Caco-2 (cell line): ENCODE measurements around the gene ILDR1. TPM values are rescaled to one million over a fixed set of nuclear protein-coding genes. Genes with fewer than 3 reads are reported as not detected.

Experiments
- BruUV-seq: library from RNA; stranded (reverse); fragments of 400-500 nt; replicated peaks from 2 replicates; lab custom pipeline; 2021; lab: Mats Ljungman, UMichigan
- CTCF ChIA-PET: fragments of 300-600 bp; sonication (Branson Sonifier 250); formaldehyde crosslinking; loops from one replicate; lab custom pipeline; 2022; ENCODE audit warnings: antibody characterized with exemption; lab: Charles Lee
- POLR2A ChIA-PET: fragments of 300-600 bp; sonication (Branson Sonifier 250); formaldehyde crosslinking; loops from one replicate; lab custom pipeline; 2022; ENCODE audit warnings: antibody characterized with exemption; lab: Charles Lee
- DNase-seq, 2 experiments: peaks; one replicate each; pipeline versions ENCODE4 v3.0.0 to v3.0.0-alpha.2; 2020 to 2022
- H3K27me3 ChIP-seq: replicated peaks from 2 replicates; pipeline ENCODE4 v1.6.0; 2011; ENCODE audit warnings: low read length; ENCODE audit not compliant: control insufficient read depth, insufficient read depth
- H3K36me3 ChIP-seq: 2 replicates; pipeline ENCODE4 v1.5.1; 2011; ENCODE audit warnings: low read length; ENCODE audit not compliant: control insufficient read depth, insufficient read depth
- H3K4me1 ChIP-seq: fragments of 250-450 bp; sonication (Bioruptor Pico); 2 replicates; pipeline ENCODE4 v1.5.1; 2020; ENCODE audit warnings: mild to moderate bottlenecking
- H3K4me3 ChIP-seq: 2 replicates; pipeline ENCODE4 v1.5.1; 2011; ENCODE audit warnings: low read depth, mild to moderate bottlenecking, control low read depth, low read length
- H3K9me3 ChIP-seq: fragments of 250-450 bp; sonication (Bioruptor Pico); 2 replicates; pipeline ENCODE4 v1.5.1; 2020; ENCODE audit warnings: mild to moderate bottlenecking, moderate library complexity
- H3K27ac Mint-ChIP-seq: one replicate; pipeline ENCODE4 v1.8.0; 2022; ENCODE audit warnings: mixed read lengths; ENCODE audit not compliant: unreplicated experiment
- H3K27me3 Mint-ChIP-seq: one replicate; pipeline ENCODE4 v1.8.0; 2022; ENCODE audit warnings: mixed read lengths; ENCODE audit not compliant: insufficient read depth, unreplicated experiment
- H3K36me3 Mint-ChIP-seq: one replicate; pipeline ENCODE4 v1.8.0; 2022; ENCODE audit warnings: mild to moderate bottlenecking, mixed read lengths; ENCODE audit not compliant: insufficient read depth, unreplicated experiment
- H3K4me1 Mint-ChIP-seq: one replicate; pipeline ENCODE4 v1.8.0; 2022; ENCODE audit warnings: low read depth, mixed read lengths; ENCODE audit not compliant: unreplicated experiment
- H3K4me3 Mint-ChIP-seq: one replicate; pipeline ENCODE4 v1.8.0; 2022; ENCODE audit warnings: mild to moderate bottlenecking, moderate library complexity, mixed read lengths; ENCODE audit not compliant: unreplicated experiment
- H3K9me3 Mint-ChIP-seq: one replicate; pipeline ENCODE4 v1.8.0; 2022; ENCODE audit warnings: mixed read lengths; ENCODE audit not compliant: unreplicated experiment
- intact Hi-C: fragments of 100-400 bp; cut with micrococcal nuclease; formaldehyde crosslinking; loops from one replicate; pipeline ENCODE4 v1.10.0; 2022; ENCODE audit not compliant: unreplicated experiment
- total RNA-seq: library from RNA; stranded (reverse); gene quantifications from 2 replicates; pipeline ENCODE4 v1.2.3, GENCODE V29; 2022
- TF ChIP-seq, protein P1 (sequence below), 2 experiments: fragments of 200-600 bp in 1 of 2; IDR thresholded peaks; 1 replicate in 1 of 2; 2 replicates in 1 of 2; pipeline versions ENCODE4 v1.5.1 to v1.8.0; 2011 to 2022; ENCODE audit warnings: antibody characterized with exemption in 1 of 2, control low read depth in 1 of 2, inconsistent platforms in 1 of 2, low read depth in 1 of 2, low read length in 1 of 2, mild to moderate bottlenecking in 1 of 2, moderate library complexity in 1 of 2; ENCODE audit not compliant: insufficient read depth in 1 of 2, severe bottlenecking in 1 of 2, unreplicated experiment in 1 of 2

The ILDR1 gene
- total RNA-seq, 1 experiment from 2014 or later, result 0.25 TPM

- Histone ChIP-seq H3K4me1 (peaks cover 36% of the 10 kb centered on the region), H3K4me3 (no peak overlapping the region), H3K27me3 (no peaks in the 10 kb centered on the region), H3K36me3 (no peaks in the 10 kb centered on the region), H3K9me3 (no peaks in the 10 kb centered on the region)
- CTCF ChIA-PET, result no interaction called here
- H3K4me3 Mint-ChIP-seq, result no peak overlapping the region
- TF ChIP-seq, protein P1, sequence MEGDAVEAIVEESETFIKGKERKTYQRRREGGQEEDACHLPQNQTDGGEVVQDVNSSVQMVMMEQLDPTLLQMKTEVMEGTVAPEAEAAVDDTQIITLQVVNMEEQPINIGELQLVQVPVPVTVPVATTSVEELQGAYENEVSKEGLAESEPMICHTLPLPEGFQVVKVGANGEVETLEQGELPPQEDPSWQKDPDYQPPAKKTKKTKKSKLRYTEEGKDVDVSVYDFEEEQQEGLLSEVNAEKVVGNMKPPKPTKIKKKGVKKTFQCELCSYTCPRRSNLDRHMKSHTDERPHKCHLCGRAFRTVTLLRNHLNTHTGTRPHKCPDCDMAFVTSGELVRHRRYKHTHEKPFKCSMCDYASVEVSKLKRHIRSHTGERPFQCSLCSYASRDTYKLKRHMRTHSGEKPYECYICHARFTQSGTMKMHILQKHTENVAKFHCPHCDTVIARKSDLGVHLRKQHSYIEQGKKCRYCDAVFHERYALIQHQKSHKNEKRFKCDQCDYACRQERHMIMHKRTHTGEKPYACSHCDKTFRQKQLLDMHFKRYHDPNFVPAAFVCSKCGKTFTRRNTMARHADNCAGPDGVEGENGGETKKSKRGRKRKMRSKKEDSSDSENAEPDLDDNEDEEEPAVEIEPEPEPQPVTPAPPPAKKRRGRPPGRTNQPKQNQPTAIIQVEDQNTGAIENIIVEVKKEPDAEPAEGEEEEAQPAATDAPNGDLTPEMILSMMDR (IDR thresholded peaks at IDR 0.05; ENCODE audit: insufficient read depth in 1 of 2, low read depth in 1 of 2, low read length in 1 of 2, severe bottlenecking in 1 of 2, unreplicated experiment in 1 of 2), result no peak
- H3K9me3 Mint-ChIP-seq, result no peaks in the 10 kb centered on the region
- intact Hi-C loops, result no loop called here
- no TSS peak for BruUV-seq
- H3K4me1 Mint-ChIP-seq, result peaks cover 25% of the 10 kb centered on the region
- DNase-seq, result no peak
- no peaks in the 10 kb centered on the region for H3K27me3 Mint-ChIP-seq
- POLR2A ChIA-PET, result no interaction called here
- no peak overlapping the region for H3K27ac Mint-ChIP-seq
- no peaks in the 10 kb centered on the region for H3K36me3 Mint-ChIP-seq
These were observed 20.2 kb downstream of the ILDR1 start for GRCh38 chr3:122001892-122002291.

GRCh38 chr3:122000936-122001605 lies 21.0 kb downstream of the ILDR1 start:
- H3K4me1 Mint-ChIP-seq, result peaks cover 26% of the 10 kb centered on the region
- ChIA-PET POLR2A (no interaction called here), CTCF (interaction anchor here (0.6 kb wide), 1 partner anchor 60 kb away, joined by 3 read pairs; no protein-coding TSS in a partner anchor)
- Histone ChIP-seq H3K9me3 (no peaks in the 10 kb centered on the region), H3K27me3 (no peaks in the 10 kb centered on the region), H3K4me3 (no peak overlapping the region), H3K36me3 (no peaks in the 10 kb centered on the region), H3K4me1 (peaks cover 36% of the 10 kb centered on the region)
- no peaks in the 10 kb centered on the region for H3K27me3 Mint-ChIP-seq
- DNase-seq, result peak; percentile 42 to 65
- TF ChIP-seq, protein P1 (IDR thresholded peaks at IDR 0.05; ENCODE audit: insufficient read depth in 1 of 2, low read depth in 1 of 2, low read length in 1 of 2, severe bottlenecking in 1 of 2, unreplicated experiment in 1 of 2), result no peak
- H3K4me3 Mint-ChIP-seq, result no peak overlapping the region
- no peak overlapping the region for H3K27ac Mint-ChIP-seq
- no TSS peak for BruUV-seq
- H3K9me3 Mint-ChIP-seq, result no peaks in the 10 kb centered on the region
- H3K36me3 Mint-ChIP-seq, result no peaks in the 10 kb centered on the region
- intact Hi-C loops, result no loop called here

DNA sequence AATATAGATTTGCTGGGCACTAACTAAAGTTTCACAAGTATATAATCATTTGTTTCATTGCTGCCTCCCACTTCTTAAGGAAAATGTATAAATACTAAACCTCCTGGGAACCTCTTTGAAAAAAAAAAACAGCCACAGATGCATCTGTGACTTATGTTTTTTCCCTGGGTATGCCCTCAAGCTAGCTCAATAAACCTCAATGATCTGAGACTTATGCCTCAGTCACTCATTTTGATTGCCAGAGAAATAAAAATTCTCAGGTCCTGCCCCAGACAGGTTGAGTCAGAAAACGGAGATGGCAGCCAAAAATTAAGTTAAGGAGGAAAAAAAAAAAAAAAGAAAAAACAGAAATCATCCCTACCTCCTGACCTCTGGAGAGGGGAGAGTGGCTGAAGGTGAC lies 22.1 kb downstream of the ILDR1 start:
- ChIA-PET POLR2A (no interaction called here), CTCF (no interaction called here)
- peaks cover 31% of the 10 kb centered on the region for H3K4me1 Mint-ChIP-seq
- H3K9me3 Mint-ChIP-seq, result no peaks in the 10 kb centered on the region
- H3K36me3 Mint-ChIP-seq, result no peaks in the 10 kb centered on the region
- TF ChIP-seq, protein P1 (IDR thresholded peaks at IDR 0.05; ENCODE audit: insufficient read depth in 1 of 2, low read depth in 1 of 2, low read length in 1 of 2, severe bottlenecking in 1 of 2, unreplicated experiment in 1 of 2), result no peak
- no TSS peak for BruUV-seq
- Histone ChIP-seq H3K27me3 (no peaks in the 10 kb centered on the region), H3K4me1 (peaks cover 36% of the 10 kb centered on the region), H3K9me3 (no peaks in the 10 kb centered on the region), H3K4me3 (no peak overlapping the region), H3K36me3 (no peaks in the 10 kb centered on the region)
- no peak overlapping the region for H3K4me3 Mint-ChIP-seq
- no peak for DNase-seq
- no peaks in the 10 kb centered on the region for H3K27me3 Mint-ChIP-seq
- no peak overlapping the region for H3K27ac Mint-ChIP-seq
- intact Hi-C loops, result loop anchor here (10.0 kb wide), 1 partner anchor 255 kb away; the partner anchor contains the start of gene GOLGB1
